HEK293 (cell line): ENCODE measurements around the gene LDLRAD3.

Experiments
- CTCF ChIA-PET: fragments of 350-600 bp; formaldehyde crosslinking; extraction: SDS; loops from one replicate; lab custom pipeline; 2021; ENCODE audit warnings: antibody characterized with exemption; lab: Yijun Ruan, JAX
- POLR2A ChIA-PET: fragments of 300-600 bp; formaldehyde crosslinking; extraction: SDS; loops from one replicate; lab custom pipeline; 2020; ENCODE audit warnings: antibody characterized with exemption, inconsistent platforms; lab: Yijun Ruan, JAX
- H3K27ac ChIP-seq: fragments of 200-500 bp; sonication (Bioruptor generic); 2 replicates; pipeline ENCODE4 v1.5.1; 2014; ENCODE audit warnings: low read depth, low read length, control low read depth, inconsistent platforms; ENCODE audit errors: extremely low read depth
- H3K36me3 ChIP-seq, 2 experiments: fragments of 200-500 bp in 1 of 2; sonication (Bioruptor generic) in 1 of 2; 1 replicate in 1 of 2; 2 replicates in 1 of 2; pipeline ENCODE4 v1.5.1; 2014 to 2017; ENCODE audit warnings: inconsistent platforms in 2 of 2, low read length in 2 of 2; ENCODE audit not compliant: control insufficient read depth in 2 of 2, insufficient read depth in 1 of 2
- H3K4me1 ChIP-seq: fragments of 200-500 bp; sonication (Bioruptor generic); 2 replicates; pipeline ENCODE4 v1.5.1; 2014; ENCODE audit warnings: mild to moderate bottlenecking, low read length, inconsistent platforms; ENCODE audit not compliant: control insufficient read depth, insufficient read depth
- H3K4me3 ChIP-seq: 2 replicates; pipeline ENCODE4 v1.5.1; 2011; ENCODE audit warnings: low read depth, mild to moderate bottlenecking, control low read depth, low read length, moderate library complexity
- H3K9me3 ChIP-seq: fragments of 200-500 bp; sonication (Bioruptor generic); 2 replicates; pipeline ENCODE4 v1.5.1; 2014; ENCODE audit warnings: low read depth, low read length, inconsistent platforms; ENCODE audit not compliant: control insufficient read depth, insufficient read depth
- HOXD13 ChIP-seq: sonication (generic); formaldehyde crosslinking; IDR thresholded peaks from 2 replicates; pipeline ENCODE4 v1.8.0; 2022; ENCODE audit warnings: missing genetic modification reagents, borderline replicate concordance
- PBX3 ChIP-seq: sonication (generic); formaldehyde crosslinking; IDR thresholded peaks from 2 replicates; pipeline ENCODE4 v1.8.1; 2022; ENCODE audit warnings: mild to moderate bottlenecking, moderate library complexity, missing genetic modification reagents
- SP7 ChIP-seq: fragments of 450-650 bp; formaldehyde crosslinking; IDR thresholded peaks from 2 replicates; pipeline ENCODE4 v1.5.1; 2016; ENCODE audit warnings: missing biosample characterization, missing genetic modification characterization
- YY2 ChIP-seq: fragments of 450-650 bp; formaldehyde crosslinking; IDR thresholded peaks from 2 replicates; pipeline ENCODE4 v1.5.1; 2016; ENCODE audit warnings: missing biosample characterization, missing genetic modification characterization
- ZBTB20 ChIP-seq: fragments of 450-650 bp; formaldehyde crosslinking; IDR thresholded peaks from 2 replicates; pipeline ENCODE4 v1.5.1; 2016; ENCODE audit warnings: missing biosample characterization, missing genetic modification characterization
- ZBTB8A ChIP-seq: fragments of 450-650 bp; formaldehyde crosslinking; IDR thresholded peaks from 2 replicates; pipeline ENCODE4 v1.5.1; 2016; ENCODE audit warnings: missing biosample characterization, missing genetic modification characterization
- ZNF202 ChIP-seq: fragments of 450-650 bp; formaldehyde crosslinking; IDR thresholded peaks from 2 replicates; pipeline ENCODE4 v1.5.1; 2016; ENCODE audit warnings: missing biosample characterization, missing genetic modification characterization, borderline replicate concordance
- ZNF214 ChIP-seq: fragments of 450-650 bp; formaldehyde crosslinking; IDR thresholded peaks from 2 replicates; pipeline ENCODE4 v1.5.1; 2017; ENCODE audit warnings: missing biosample characterization, mild to moderate bottlenecking, missing genetic modification characterization, borderline replicate concordance
- ZNF221 ChIP-seq: fragments of 450-650 bp; formaldehyde crosslinking; IDR thresholded peaks from 2 replicates; pipeline ENCODE4 v1.5.1; 2017; ENCODE audit warnings: missing biosample characterization, missing genetic modification characterization, borderline replicate concordance
- ZNF223 ChIP-seq: fragments of 450-650 bp; formaldehyde crosslinking; IDR thresholded peaks from 2 replicates; pipeline ENCODE4 v1.5.1; 2016; ENCODE audit warnings: missing biosample characterization, missing genetic modification characterization
- ZNF280C ChIP-seq: fragments of 450-650 bp; formaldehyde crosslinking; IDR thresholded peaks from 2 replicates; pipeline ENCODE4 v1.5.1; 2016; ENCODE audit warnings: missing biosample characterization, missing genetic modification characterization
- ZNF341 ChIP-seq: fragments of 450-650 bp; formaldehyde crosslinking; IDR thresholded peaks from 2 replicates; pipeline ENCODE4; 2016; ENCODE audit warnings: low read depth, missing biosample characterization, missing genetic modification characterization
- ZNF561 ChIP-seq: fragments of 450-650 bp; IDR thresholded peaks from 2 replicates; pipeline ENCODE4 v1.5.1; 2018; ENCODE audit warnings: missing biosample characterization, missing genetic modification characterization, borderline replicate concordance
- ZSCAN16 ChIP-seq: fragments of 450-650 bp; formaldehyde crosslinking; IDR thresholded peaks from 2 replicates; pipeline ENCODE4 v1.5.1; 2016; ENCODE audit warnings: missing biosample characterization, missing genetic modification characterization
- ZXDB ChIP-seq: fragments of 450-650 bp; formaldehyde crosslinking; IDR thresholded peaks from 2 replicates; pipeline ENCODE4 v1.5.1; 2016; ENCODE audit warnings: missing biosample characterization, missing genetic modification characterization
- TF ChIP-seq, protein P1 (sequence below): fragments of 450-650 bp; formaldehyde crosslinking; IDR thresholded peaks from 2 replicates; pipeline ENCODE4 v1.5.1; 2016; ENCODE audit warnings: missing biosample characterization, missing genetic modification characterization
- TF ChIP-seq, protein P2 (sequence below): fragments of 450-650 bp; formaldehyde crosslinking; IDR thresholded peaks from 2 replicates; pipeline ENCODE4 v1.5.1; 2016; ENCODE audit warnings: missing biosample characterization, missing genetic modification characterization, borderline replicate concordance
- TF ChIP-seq, protein P3 (sequence below): fragments of 450-650 bp; formaldehyde crosslinking; IDR thresholded peaks from 2 replicates; pipeline ENCODE4 v1.5.1; 2016; ENCODE audit warnings: missing biosample characterization, missing genetic modification characterization
- TF ChIP-seq, protein P4 (sequence below): fragments of 450-650 bp; formaldehyde crosslinking; IDR thresholded peaks from 2 replicates; pipeline ENCODE4 v1.5.1; 2016; ENCODE audit warnings: missing biosample characterization, missing genetic modification characterization

Gene LDLRAD3

DNA sequence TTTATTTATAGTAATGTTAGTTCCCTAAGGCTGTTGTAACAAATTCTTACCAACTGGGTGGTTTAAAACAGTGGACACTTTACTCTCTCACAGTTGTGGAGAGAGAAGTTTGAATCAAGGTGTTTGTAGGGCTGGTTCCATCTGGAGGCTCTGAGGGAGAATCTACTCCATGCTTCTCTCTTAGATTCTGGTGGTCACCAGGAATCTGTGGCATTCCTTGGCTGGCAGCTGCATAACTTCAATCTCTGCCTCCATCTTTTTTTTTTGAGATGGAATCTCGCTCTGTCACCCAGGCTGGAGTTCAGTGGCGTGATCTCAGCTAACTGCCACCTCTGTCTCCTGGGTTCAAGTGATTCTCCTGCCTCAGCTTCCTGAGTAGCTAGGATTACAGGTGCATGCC is 46.3 kb downstream of the LDLRAD3 start:
- POLR2A ChIA-PET = interaction anchor here (0.9 kb wide), 1 partner anchor 17 kb away, joined by 3 read pairs; no protein-coding TSS in a partner anchor
- TF ChIP-seq ZSCAN16 (tag by site-specific recombination) (no peak), ZNF223 (tag by site-specific recombination) (no peak), ZNF221 (tag by site-specific recombination) (no peak), ZNF561 (tag by site-specific recombination) (no peak), ZXDB (tag by site-specific recombination) (no peak), YY2 (tag by site-specific recombination) (no peak), HOXD13 (no peak), ZNF214 (tag by site-specific recombination) (no peak), ZNF202 (no peak), ZNF341 (tag by site-specific recombination) (no peak), ZNF280C (tag by site-specific recombination) (no peak), PBX3 (CRISPR knock-in tag) (no peak), SP7 (tag by site-specific recombination) (no peak), ZBTB20 (tag by site-specific recombination) (no peak), ZBTB8A (tag by site-specific recombination) (no peak)
- TF ChIP-seq, protein P1, sequence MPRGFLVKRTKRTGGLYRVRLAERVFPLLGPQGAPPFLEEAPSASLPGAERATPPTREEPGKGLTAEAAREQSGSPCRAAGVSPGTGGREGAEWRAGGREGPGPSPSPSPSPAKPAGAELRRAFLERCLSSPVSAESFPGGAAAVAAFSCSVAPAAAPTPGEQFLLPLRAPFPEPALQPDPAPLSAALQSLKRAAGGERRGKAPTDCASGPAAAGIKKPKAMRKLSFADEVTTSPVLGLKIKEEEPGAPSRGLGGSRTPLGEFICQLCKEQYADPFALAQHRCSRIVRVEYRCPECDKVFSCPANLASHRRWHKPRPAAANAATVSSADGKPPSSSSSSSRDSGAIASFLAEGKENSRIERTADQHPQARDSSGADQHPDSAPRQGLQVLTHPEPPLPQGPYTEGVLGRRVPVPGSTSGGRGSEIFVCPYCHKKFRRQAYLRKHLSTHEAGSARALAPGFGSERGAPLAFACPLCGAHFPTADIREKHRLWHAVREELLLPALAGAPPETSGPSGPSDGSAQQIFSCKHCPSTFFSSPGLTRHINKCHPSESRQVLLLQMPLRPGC (tag by site-specific recombination) = no peak
- TF ChIP-seq, protein P2, sequence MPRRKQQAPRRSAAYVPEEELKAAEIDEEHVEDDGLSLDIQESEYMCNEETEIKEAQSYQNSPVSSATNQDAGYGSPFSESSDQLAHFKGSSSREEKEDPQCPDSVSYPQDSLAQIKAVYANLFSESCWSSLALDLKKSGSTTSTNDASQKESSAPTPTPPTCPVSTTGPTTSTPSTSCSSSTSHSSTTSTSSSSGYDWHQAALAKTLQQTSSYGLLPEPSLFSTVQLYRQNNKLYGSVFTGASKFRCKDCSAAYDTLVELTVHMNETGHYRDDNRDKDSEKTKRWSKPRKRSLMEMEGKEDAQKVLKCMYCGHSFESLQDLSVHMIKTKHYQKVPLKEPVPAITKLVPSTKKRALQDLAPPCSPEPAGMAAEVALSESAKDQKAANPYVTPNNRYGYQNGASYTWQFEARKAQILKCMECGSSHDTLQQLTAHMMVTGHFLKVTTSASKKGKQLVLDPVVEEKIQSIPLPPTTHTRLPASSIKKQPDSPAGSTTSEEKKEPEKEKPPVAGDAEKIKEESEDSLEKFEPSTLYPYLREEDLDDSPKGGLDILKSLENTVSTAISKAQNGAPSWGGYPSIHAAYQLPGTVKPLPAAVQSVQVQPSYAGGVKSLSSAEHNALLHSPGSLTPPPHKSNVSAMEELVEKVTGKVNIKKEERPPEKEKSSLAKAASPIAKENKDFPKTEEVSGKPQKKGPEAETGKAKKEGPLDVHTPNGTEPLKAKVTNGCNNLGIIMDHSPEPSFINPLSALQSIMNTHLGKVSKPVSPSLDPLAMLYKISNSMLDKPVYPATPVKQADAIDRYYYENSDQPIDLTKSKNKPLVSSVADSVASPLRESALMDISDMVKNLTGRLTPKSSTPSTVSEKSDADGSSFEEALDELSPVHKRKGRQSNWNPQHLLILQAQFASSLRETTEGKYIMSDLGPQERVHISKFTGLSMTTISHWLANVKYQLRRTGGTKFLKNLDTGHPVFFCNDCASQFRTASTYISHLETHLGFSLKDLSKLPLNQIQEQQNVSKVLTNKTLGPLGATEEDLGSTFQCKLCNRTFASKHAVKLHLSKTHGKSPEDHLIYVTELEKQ (tag by site-specific recombination) = no peak
- TF ChIP-seq, protein P3, sequence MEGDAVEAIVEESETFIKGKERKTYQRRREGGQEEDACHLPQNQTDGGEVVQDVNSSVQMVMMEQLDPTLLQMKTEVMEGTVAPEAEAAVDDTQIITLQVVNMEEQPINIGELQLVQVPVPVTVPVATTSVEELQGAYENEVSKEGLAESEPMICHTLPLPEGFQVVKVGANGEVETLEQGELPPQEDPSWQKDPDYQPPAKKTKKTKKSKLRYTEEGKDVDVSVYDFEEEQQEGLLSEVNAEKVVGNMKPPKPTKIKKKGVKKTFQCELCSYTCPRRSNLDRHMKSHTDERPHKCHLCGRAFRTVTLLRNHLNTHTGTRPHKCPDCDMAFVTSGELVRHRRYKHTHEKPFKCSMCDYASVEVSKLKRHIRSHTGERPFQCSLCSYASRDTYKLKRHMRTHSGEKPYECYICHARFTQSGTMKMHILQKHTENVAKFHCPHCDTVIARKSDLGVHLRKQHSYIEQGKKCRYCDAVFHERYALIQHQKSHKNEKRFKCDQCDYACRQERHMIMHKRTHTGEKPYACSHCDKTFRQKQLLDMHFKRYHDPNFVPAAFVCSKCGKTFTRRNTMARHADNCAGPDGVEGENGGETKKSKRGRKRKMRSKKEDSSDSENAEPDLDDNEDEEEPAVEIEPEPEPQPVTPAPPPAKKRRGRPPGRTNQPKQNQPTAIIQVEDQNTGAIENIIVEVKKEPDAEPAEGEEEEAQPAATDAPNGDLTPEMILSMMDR (tag by site-specific recombination) = no peak
- TF ChIP-seq, protein P4, sequence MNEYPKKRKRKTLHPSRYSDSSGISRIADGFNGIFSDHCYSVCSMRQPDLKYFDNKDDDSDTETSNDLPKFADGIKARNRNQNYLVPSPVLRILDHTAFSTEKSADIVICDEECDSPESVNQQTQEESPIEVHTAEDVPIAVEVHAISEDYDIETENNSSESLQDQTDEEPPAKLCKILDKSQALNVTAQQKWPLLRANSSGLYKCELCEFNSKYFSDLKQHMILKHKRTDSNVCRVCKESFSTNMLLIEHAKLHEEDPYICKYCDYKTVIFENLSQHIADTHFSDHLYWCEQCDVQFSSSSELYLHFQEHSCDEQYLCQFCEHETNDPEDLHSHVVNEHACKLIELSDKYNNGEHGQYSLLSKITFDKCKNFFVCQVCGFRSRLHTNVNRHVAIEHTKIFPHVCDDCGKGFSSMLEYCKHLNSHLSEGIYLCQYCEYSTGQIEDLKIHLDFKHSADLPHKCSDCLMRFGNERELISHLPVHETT (tag by site-specific recombination) = no peak
- no peaks in the 10 kb centered on the region for H3K4me1 ChIP-seq
- H3K36me3 ChIP-seq = no peaks in the 10 kb centered on the region
- H3K9me3 ChIP-seq = no peaks in the 10 kb centered on the region
- CTCF ChIA-PET = interaction anchor here (0.6 kb wide), 1 partner anchor 12 kb away, joined by 3 read pairs; no protein-coding TSS in a partner anchor
- no peak overlapping the region for H3K4me3 ChIP-seq
- no peak overlapping the region for H3K27ac ChIP-seq
